AG09319 (cell line): ENCODE data around the gene MECR.

Source experiments
- DNase-seq: peaks from one replicate; pipeline ENCODE4 v3.0.0-alpha.2; 2010; ENCODE audit warnings: low read depth; ENCODE audit errors: extremely low read depth
- CTCF ChIP-seq: IDR thresholded peaks from 2 replicates; pipeline ENCODE4 v1.5.1; 2011; ENCODE audit warnings: low read depth, mild to moderate bottlenecking, inconsistent platforms, low read length, moderate library complexity

Gene MECR

GRCh38 chr1:29167904-29168303 lies 62.8 kb downstream of the MECR start:
- no peak for TF ChIP-seq CTCF
- DNase-seq = no peak

GRCh38 chr1:29166291-29166878 lies 64.3 kb downstream of the MECR start:
- TF ChIP-seq CTCF = no peak
- no peak for DNase-seq

GRCh38 chr1:29164588-29164987 lies 66.1 kb downstream of the MECR start:
- TF ChIP-seq CTCF = no peak
- DNase-seq = no peak

GRCh38 chr1:29162476-29163138 lies 68.1 kb downstream of the MECR start:
- DNase-seq = no peak
- TF ChIP-seq CTCF = no peak

GRCh38 chr1:29162025-29162424 lies 68.7 kb downstream of the MECR start:
- DNase-seq = no peak
- no peak for TF ChIP-seq CTCF

GRCh38 chr1:29159773-29160172 lies 71.0 kb downstream of the MECR start:
- DNase-seq = no peak
- TF ChIP-seq CTCF = no peak

- no peak for DNase-seq
Observed at GRCh38 chr1:29157269-29157601, 73.5 kb downstream of the MECR start.

More at GRCh38 chr1:29157269-29157601, 73.5 kb downstream of the MECR start:
- no peak for TF ChIP-seq CTCF
